Coronary artery (tissue), 2 donors: Measurements from ENCODE around the gene ADORA1.

Experiments
- DNase-seq: peaks from one replicate; pipeline ENCODE4 v3.0.0-alpha.2; 2017; ENCODE audit warnings: low spot score
- H3K27ac ChIP-seq, 2 donors: fragments of 200-600 bp; sonication (generic); one replicate each; pipeline ENCODE4 v1.5.1; 2016 to 2019
- H3K4me3 ChIP-seq: fragments of 200-600 bp; sonication (generic); 2 replicates; pipeline ENCODE4 v1.5.1; 2016; ENCODE audit warnings: mild to moderate bottlenecking, moderate library complexity
- CTCF ChIP-seq: fragments of 200-600 bp; sonication (generic); IDR thresholded peaks from one replicate; pipeline ENCODE4 v1.5.1; 2019; ENCODE audit warnings: antibody characterized with exemption

The ADORA1 gene

GRCh38 chr1:203142124-203142523 lies 14.6 kb downstream of the ADORA1 start:
- no peak overlapping the region for H3K27ac ChIP-seq
- DNase-seq: no peak
- TF ChIP-seq CTCF: no peak
- no peak overlapping the region for H3K4me3 ChIP-seq

DNA sequence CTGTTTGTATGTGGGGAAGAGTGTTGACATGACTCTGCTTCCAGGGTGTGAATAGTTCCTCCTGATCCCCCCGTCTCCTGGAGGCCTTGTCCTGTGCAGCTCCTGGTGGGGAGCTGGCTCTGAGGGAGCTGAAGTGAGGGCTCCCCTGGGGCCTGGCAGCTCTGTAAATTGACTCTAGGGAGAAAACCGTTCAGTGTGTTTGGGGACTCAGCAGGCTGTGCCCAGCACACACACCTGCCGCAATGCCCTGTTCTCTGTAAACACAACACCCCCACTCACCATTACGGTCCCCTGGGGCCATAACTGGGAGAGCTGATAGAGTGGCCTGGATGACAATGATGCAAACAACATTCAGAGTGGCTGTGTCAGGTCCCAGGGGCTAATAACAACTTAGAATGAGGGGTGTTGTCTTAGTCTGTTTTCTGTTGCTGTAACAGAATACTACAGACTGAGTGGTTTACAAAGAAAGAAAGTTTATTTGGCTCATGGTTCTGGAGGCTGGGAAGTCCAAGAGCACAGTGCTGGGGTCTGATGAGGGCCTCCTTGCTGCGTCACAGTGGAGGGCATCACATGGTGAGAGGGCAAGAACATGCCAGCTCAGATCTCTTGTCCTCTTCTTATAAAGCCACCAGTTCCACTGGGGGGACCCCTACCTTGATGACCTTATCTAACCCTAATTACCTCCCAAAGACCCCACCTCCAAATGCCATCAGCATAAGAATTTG lies 15.3 kb downstream of the ADORA1 start:
- no peak for DNase-seq
- Histone ChIP-seq H3K27ac (no peak overlapping the region), H3K4me3 (no peak overlapping the region)
- no peak for TF ChIP-seq CTCF

- Histone ChIP-seq H3K27ac (no peak overlapping the region), H3K4me3 (no peak overlapping the region)
- DNase-seq: no peak
- no peak for TF ChIP-seq CTCF
Measured at GRCh38 chr1:203143641-203144040, 16.1 kb downstream of the ADORA1 start.

- Histone ChIP-seq H3K27ac (no peak overlapping the region), H3K4me3 (no peak overlapping the region)
- no peak for TF ChIP-seq CTCF
- no peak for DNase-seq
Measured at GRCh38 chr1:203144661-203145060, 17.1 kb downstream of the ADORA1 start.

- DNase-seq: no peak
- no peak for TF ChIP-seq CTCF
- Histone ChIP-seq H3K4me3 (no peak overlapping the region), H3K27ac (no peak overlapping the region)
Measured at GRCh38 chr1:203145321-203146041, 18.0 kb downstream of the ADORA1 start.

GRCh38 chr1:203146042-203146369 lies 18.5 kb downstream of the ADORA1 start:
- no peak for DNase-seq
- no peak overlapping the region for H3K4me3 ChIP-seq
- no peak for TF ChIP-seq CTCF
- H3K27ac ChIP-seq: no peak overlapping the region

GRCh38 chr1:203146537-203146936 lies 19.0 kb downstream of the ADORA1 start:
- TF ChIP-seq CTCF: no peak
- Histone ChIP-seq H3K27ac (no peak overlapping the region), H3K4me3 (no peak overlapping the region)
- DNase-seq: no peak
